ENCODE results near the gene ARSI.

ARSI gene

GRCh38 chr5:150255659-150256409 lies 46.9 kb downstream of the ARSI start:
- no peak for DNase-seq
- Mint-ChIP-seq H3K4me3 (no peak overlapping the region), H3K9me3 (no peaks in the 10 kb centered on the region), H3K4me1 (peaks cover 51% of the 10 kb centered on the region), H3K27ac (no peak overlapping the region), H3K27me3 (ENCODE audit: low read depth, poor library complexity) (peaks cover 4% of the 10 kb centered on the region), H3K36me3 (ENCODE audit: low read depth) (no peaks in the 10 kb centered on the region)
- TF ChIP-seq, protein P1, sequence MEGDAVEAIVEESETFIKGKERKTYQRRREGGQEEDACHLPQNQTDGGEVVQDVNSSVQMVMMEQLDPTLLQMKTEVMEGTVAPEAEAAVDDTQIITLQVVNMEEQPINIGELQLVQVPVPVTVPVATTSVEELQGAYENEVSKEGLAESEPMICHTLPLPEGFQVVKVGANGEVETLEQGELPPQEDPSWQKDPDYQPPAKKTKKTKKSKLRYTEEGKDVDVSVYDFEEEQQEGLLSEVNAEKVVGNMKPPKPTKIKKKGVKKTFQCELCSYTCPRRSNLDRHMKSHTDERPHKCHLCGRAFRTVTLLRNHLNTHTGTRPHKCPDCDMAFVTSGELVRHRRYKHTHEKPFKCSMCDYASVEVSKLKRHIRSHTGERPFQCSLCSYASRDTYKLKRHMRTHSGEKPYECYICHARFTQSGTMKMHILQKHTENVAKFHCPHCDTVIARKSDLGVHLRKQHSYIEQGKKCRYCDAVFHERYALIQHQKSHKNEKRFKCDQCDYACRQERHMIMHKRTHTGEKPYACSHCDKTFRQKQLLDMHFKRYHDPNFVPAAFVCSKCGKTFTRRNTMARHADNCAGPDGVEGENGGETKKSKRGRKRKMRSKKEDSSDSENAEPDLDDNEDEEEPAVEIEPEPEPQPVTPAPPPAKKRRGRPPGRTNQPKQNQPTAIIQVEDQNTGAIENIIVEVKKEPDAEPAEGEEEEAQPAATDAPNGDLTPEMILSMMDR (IDR thresholded peaks at IDR 0.05), result no peak

DNA sequence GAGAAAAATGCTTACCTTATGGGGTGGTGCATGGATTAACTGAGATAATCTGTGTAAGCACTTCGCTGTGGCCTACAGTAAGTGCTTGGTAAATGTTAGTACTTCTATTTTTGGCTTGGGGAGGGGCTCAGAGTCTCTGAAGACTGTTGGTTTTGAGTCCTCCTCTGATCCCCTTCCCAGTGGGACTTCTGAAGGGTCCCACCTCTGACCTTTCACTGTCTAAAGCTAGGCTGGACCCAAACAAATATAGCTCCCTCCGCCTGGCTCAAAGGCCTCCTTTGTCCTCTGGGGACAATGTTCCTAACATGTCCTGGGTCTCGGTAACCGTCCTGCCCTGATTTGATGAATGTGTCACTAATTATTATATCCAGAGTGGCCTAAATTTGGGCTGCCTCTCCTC lies 47.9 kb downstream of the ARSI start:
- DNase-seq, result no peak
- TF ChIP-seq, protein P1 (IDR thresholded peaks at IDR 0.05), result no peak
- Mint-ChIP-seq H3K4me3 (no peak overlapping the region), H3K27ac (peak overlapping the region; percentile 24), H3K27me3 (ENCODE audit: low read depth, poor library complexity) (peaks cover 4% of the 10 kb centered on the region), H3K4me1 (peaks cover 51% of the 10 kb centered on the region), H3K9me3 (no peaks in the 10 kb centered on the region), H3K36me3 (ENCODE audit: low read depth) (no peaks in the 10 kb centered on the region)

- Mint-ChIP-seq H3K4me3 (no peak overlapping the region), H3K36me3 (ENCODE audit: low read depth) (no peaks in the 10 kb centered on the region), H3K27ac (no peak overlapping the region), H3K27me3 (ENCODE audit: low read depth, poor library complexity) (peaks cover 4% of the 10 kb centered on the region), H3K4me1 (peaks cover 51% of the 10 kb centered on the region), H3K9me3 (no peaks in the 10 kb centered on the region)
- TF ChIP-seq, protein P1 (IDR thresholded peaks at IDR 0.05), result no peak
- DNase-seq, result no peak
Observed at GRCh38 chr5:150254363-150254762, 48.3 kb downstream of the ARSI start.

- no peak for DNase-seq
- Mint-ChIP-seq H3K27ac (no peak overlapping the region), H3K4me3 (no peak overlapping the region), H3K9me3 (no peaks in the 10 kb centered on the region), H3K36me3 (ENCODE audit: low read depth) (no peaks in the 10 kb centered on the region), H3K4me1 (peaks cover 49% of the 10 kb centered on the region), H3K27me3 (ENCODE audit: low read depth, poor library complexity) (peaks cover 4% of the 10 kb centered on the region)
- TF ChIP-seq, protein P1 (IDR thresholded peaks at IDR 0.05), result no peak
Observed at GRCh38 chr5:150253416-150254208, 49.1 kb downstream of the ARSI start.

DNA sequence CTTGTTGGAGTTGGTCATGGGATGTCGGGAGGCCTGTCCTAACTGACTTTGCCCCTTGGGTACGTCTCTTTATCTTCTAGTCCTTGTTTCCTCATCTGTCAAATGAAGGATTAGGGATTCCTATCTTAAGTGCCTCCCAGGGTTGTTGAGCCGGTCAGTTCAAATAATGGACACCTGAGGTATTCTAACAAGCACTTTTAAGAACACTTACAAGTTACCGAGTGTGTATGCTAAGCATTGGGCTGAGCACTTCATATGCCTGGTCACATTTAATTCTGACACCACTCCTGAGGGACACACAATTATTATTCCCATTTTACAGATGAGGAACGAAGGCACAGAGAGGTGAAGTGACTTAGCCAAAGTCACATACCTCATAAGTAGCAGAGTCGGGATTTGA lies 50.2 kb downstream of the ARSI start:
- no peaks in the 10 kb centered on the region for H3K36me3 Mint-ChIP-seq (ENCODE audit: low read depth)
- H3K27me3 Mint-ChIP-seq (ENCODE audit: low read depth, poor library complexity), result peaks cover 4% of the 10 kb centered on the region
- DNase-seq, result no peak
- no peaks in the 10 kb centered on the region for H3K9me3 Mint-ChIP-seq
- H3K4me3 Mint-ChIP-seq, result no peak overlapping the region
- TF ChIP-seq, protein P1 (IDR thresholded peaks at IDR 0.05), result no peak
- peaks cover 38% of the 10 kb centered on the region for H3K4me1 Mint-ChIP-seq
- H3K27ac Mint-ChIP-seq, result no peak overlapping the region

All from nephron progenitor cell (in vitro differentiated cells).